ENCODE results near the gene UBE2E2.

- TF ChIP-seq POLR2A (IDR thresholded peaks at IDR 0.05) (no peak), CTCF (IDR thresholded peaks at IDR 0.05) (no peak)
Observed at GRCh38 chr3:23161896-23162570, 41.1 kb upstream of the UBE2E2 start.

Data from esophagus squamous epithelium (tissue), 4 donors.